B cell (primary cell): ENCODE measurements around the gene ZSWIM3. TPM values are rescaled to one million over a fixed set of nuclear protein-coding genes. Genes with fewer than 3 reads are reported as not detected.
A peak's percentile ranks its signal among the peaks of the same experiment; 100 is the strongest.

Experiments used
- ATAC-seq: fragments of 200-7000 bp; cut with Tn5 transposase; one replicate; pipeline ENCODE4 v1.10.0; 2021; ENCODE audit warnings: low read depth, mild to moderate bottlenecking, moderate number of reproducible peaks, moderate library complexity
- CTCF ChIA-PET: fragments of 350-600 bp; sonication (Branson Sonifier 250); formaldehyde crosslinking; loops from one replicate; lab custom pipeline; 2021; ENCODE audit warnings: antibody characterized with exemption, inconsistent platforms; lab: Charles Lee
- POLR2A ChIA-PET: fragments of 350-600 bp; sonication (Branson Sonifier 250); formaldehyde crosslinking; loops from one replicate; lab custom pipeline; 2021; ENCODE audit warnings: antibody characterized with exemption; lab: Charles Lee
- DNase-seq: peaks from one replicate; pipeline ENCODE4 v3.0.0; 2013
- H2AFZ ChIP-seq: 2 replicates; pipeline ENCODE4 v1.6.1; 2012; ENCODE audit warnings: mild to moderate bottlenecking, low read depth, low read length; ENCODE audit not compliant: insufficient read depth, poor library complexity, severe bottlenecking
- H3K27ac ChIP-seq, 2 donors: 1 replicate in 1 of 2; 2 replicates in 1 of 2; pipeline ENCODE4 v1.5.1; 2012 to 2013; ENCODE audit warnings: low read length in 2 of 2, mild to moderate bottlenecking in 2 of 2, moderate library complexity in 1 of 2
- H3K27me3 ChIP-seq, 4 experiments: fragments of 200-600 bp in 1 of 4; sonication (generic) in 1 of 4; replicated peaks in 1 of 4; 1 replicate in 2 of 4; 2 replicates in 2 of 4; pipeline versions ENCODE4 v1.6.1 to v1.7.0; 2013 to 2016; ENCODE audit warnings: low read length in 3 of 4, mild to moderate bottlenecking in 2 of 4, mixed read lengths in 1 of 4, moderate library complexity in 1 of 4; ENCODE audit not compliant: insufficient read depth in 4 of 4, control insufficient read depth in 3 of 4; ENCODE audit errors: control extremely low read depth in 1 of 4
- H3K36me3 ChIP-seq, 2 experiments: replicated peaks in 1 of 2; 1 replicate in 1 of 2; 2 replicates in 1 of 2; pipeline versions ENCODE4 v1.6.1 to v1.7.1; 2013; ENCODE audit warnings: low read length in 1 of 2; ENCODE audit not compliant: insufficient read depth in 2 of 2, control insufficient read depth in 1 of 2; ENCODE audit errors: control extremely low read depth in 1 of 2, extremely low read depth in 1 of 2
- H3K4me1 ChIP-seq, 2 donors: fragments of 200-600 bp in 1 of 2; sonication (generic) in 1 of 2; 1 replicate in 1 of 2; 2 replicates in 1 of 2; pipeline versions ENCODE4 v1.5.1 to v1.6.1; 2013 to 2017; ENCODE audit warnings: low read length in 2 of 2; ENCODE audit not compliant: control insufficient read depth in 2 of 2, insufficient read depth in 2 of 2
- H3K4me2 ChIP-seq: replicated peaks from 2 replicates; pipeline ENCODE3; 2012; ENCODE audit warnings: mild to moderate bottlenecking, low read depth, low read length; ENCODE audit not compliant: poor library complexity, severe bottlenecking
- H3K4me3 ChIP-seq, 5 experiments: fragments of 200-600 bp in 1 of 5; sonication (generic) in 1 of 5; 1 replicate in 3 of 5; 2 replicates in 2 of 5; pipeline versions ENCODE4 v1.5.1 to v1.7.0; 2011 to 2016; ENCODE audit warnings: low read length in 4 of 5, mild to moderate bottlenecking in 4 of 5, low read depth in 2 of 5, control low read depth in 1 of 5, moderate library complexity in 1 of 5; ENCODE audit not compliant: insufficient read depth in 1 of 5; ENCODE audit errors: control extremely low read depth in 1 of 5, extremely low read depth in 1 of 5
- H3K79me2 ChIP-seq: fragments of 200-600 bp; sonication (generic); one replicate; pipeline ENCODE4 v1.6.0; 2016; ENCODE audit warnings: low read length; ENCODE audit not compliant: control insufficient read depth, insufficient read depth
- H3K9ac ChIP-seq: fragments of 200-600 bp; sonication (generic); 2 replicates; pipeline ENCODE4 v1.6.1; 2017; ENCODE audit warnings: mild to moderate bottlenecking, low read length, moderate library complexity
- H3K9me3 ChIP-seq, 3 donors: one replicate each; pipeline versions ENCODE4 v1.6.1 to v1.7.1; 2013; ENCODE audit warnings: low read length in 2 of 3; ENCODE audit not compliant: control insufficient read depth in 2 of 3, insufficient read depth in 1 of 3; ENCODE audit errors: control extremely low read depth in 1 of 3
- H4K20me1 ChIP-seq: 2 replicates; pipeline ENCODE4 v1.6.0; 2012; ENCODE audit warnings: mild to moderate bottlenecking, low read length; ENCODE audit not compliant: insufficient read depth, control insufficient read depth, poor library complexity, severe bottlenecking
- H3K27ac Mint-ChIP-seq: one replicate; pipeline ENCODE4 v1.8.0; 2021; ENCODE audit warnings: mixed read lengths
- H3K27me3 Mint-ChIP-seq: one replicate; pipeline ENCODE4 v1.8.0; 2021; ENCODE audit warnings: mixed read lengths
- H3K4me1 Mint-ChIP-seq: one replicate; pipeline ENCODE4 v1.8.0; 2021; ENCODE audit warnings: mixed read lengths
- H3K4me3 Mint-ChIP-seq: one replicate; pipeline ENCODE4 v1.8.0; 2021; ENCODE audit warnings: mixed read lengths
- H3K9me3 Mint-ChIP-seq: one replicate; pipeline ENCODE4 v1.8.0; 2022; ENCODE audit warnings: mixed read lengths; ENCODE audit not compliant: insufficient read depth
- EZH2 ChIP-seq: IDR thresholded peaks from 2 replicates; pipeline ENCODE4 v1.6.1; 2012; ENCODE audit warnings: borderline replicate concordance, low read depth, mild to moderate bottlenecking, moderate library complexity, low read length; ENCODE audit not compliant: insufficient read depth, poor library complexity, severe bottlenecking
- WGBS: methylation state at CpG from one replicate; pipeline ENCODE4 v1.1.5; 2013; ENCODE audit warnings: missing lambda C conversion rate; ENCODE audit not compliant: insufficient coverage; 5-methylcytosine and 5-hydroxymethylcytosine counted together
- intact Hi-C: fragments of 100-400 bp; cut with micrococcal nuclease; formaldehyde crosslinking; loops from one replicate; pipeline ENCODE4 v1.10.0; 2022
- polyA plus RNA-seq: library from polyadenylated mRNA; depleted of rRNA; stranded (reverse); fragments of >200 nt; gene quantifications from 2 replicates; pipeline ENCODE4 v1.2.3, GENCODE V29; 2012
- total RNA-seq, 2 donors: library from RNA; stranded (reverse); fragments of 120-200 nt in 1 of 2; gene quantifications; 1 replicate in 1 of 2; 2 replicates in 1 of 2; pipeline versions ENCODE4 v1.2.3 to v1.2.4, GENCODE V29; 2013 to 2022
- TF ChIP-seq, protein P1 (sequence below): fragments of 200-600 bp; IDR thresholded peaks from one replicate; pipeline ENCODE4 v1.8.0; 2022; ENCODE audit warnings: antibody characterized with exemption, mild to moderate bottlenecking

The ZSWIM3 gene
- total and polyA plus RNA-seq, 2 donors (not counting 1 experiment from before 2014, with no cell fraction given): 4.0 to 7.1 TPM

DNA sequence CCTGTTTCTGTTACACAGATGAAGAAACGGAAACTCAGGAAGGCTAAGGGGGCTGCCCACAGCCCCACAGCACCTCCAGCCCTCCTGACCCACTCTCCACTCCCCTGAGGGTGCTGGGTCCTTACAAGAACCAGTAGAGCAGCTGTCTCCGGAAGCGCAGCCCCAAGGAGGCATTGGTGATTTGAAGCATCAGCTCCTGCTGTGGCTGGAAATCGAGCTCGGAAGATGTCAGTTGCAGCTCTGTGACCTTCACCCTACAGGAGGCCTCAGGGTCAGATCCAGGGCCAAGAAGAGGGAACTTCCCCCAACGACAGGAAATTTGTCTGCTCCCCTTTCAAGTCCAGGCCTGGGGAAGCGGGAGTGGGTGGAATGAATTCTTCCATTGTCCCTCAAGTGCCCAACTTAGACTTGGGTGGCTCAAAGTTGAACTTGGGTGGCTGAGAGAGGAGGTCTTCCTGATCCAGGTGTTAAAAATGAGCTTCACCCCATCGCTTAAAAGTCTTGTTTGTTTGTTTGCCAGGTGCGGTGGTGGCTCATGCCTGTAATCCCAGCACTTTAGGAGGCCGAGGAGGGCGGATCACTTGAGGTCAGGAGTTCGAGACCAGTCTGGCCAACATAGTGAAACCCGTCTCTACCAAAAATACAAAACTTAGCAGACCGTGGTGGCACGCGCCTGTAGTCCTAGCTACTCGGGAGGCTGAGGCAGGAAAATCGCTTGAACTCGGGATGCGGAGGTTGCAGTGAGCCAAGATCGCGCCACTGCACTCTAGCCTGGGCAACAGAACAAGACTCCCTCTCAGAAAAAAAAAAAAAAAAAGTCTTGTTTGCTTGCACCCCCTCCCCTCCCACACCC, 52.6 kb downstream of the ZSWIM3 start:
- Mint-ChIP-seq H3K27ac (peak overlapping the region; percentile 28), H3K4me3 (peak overlapping the region; percentile 94), H3K9me3 (no peaks in the 10 kb centered on the region), H3K27me3 (peaks cover 7% of the 10 kb centered on the region), H3K4me1 (peaks cover 20% of the 10 kb centered on the region)
- no peak overlapping the region for H3K27ac ChIP-seq
- H3K4me2 ChIP-seq: peak overlapping the region; percentile 92
- no peaks in the 10 kb centered on the region for H3K36me3 ChIP-seq
- no peak for TF ChIP-seq EZH2
- TF ChIP-seq, protein P1, sequence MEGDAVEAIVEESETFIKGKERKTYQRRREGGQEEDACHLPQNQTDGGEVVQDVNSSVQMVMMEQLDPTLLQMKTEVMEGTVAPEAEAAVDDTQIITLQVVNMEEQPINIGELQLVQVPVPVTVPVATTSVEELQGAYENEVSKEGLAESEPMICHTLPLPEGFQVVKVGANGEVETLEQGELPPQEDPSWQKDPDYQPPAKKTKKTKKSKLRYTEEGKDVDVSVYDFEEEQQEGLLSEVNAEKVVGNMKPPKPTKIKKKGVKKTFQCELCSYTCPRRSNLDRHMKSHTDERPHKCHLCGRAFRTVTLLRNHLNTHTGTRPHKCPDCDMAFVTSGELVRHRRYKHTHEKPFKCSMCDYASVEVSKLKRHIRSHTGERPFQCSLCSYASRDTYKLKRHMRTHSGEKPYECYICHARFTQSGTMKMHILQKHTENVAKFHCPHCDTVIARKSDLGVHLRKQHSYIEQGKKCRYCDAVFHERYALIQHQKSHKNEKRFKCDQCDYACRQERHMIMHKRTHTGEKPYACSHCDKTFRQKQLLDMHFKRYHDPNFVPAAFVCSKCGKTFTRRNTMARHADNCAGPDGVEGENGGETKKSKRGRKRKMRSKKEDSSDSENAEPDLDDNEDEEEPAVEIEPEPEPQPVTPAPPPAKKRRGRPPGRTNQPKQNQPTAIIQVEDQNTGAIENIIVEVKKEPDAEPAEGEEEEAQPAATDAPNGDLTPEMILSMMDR: no peak
- no peak for ATAC-seq
- H3K9ac ChIP-seq: peak overlapping the region; percentile 69
- WGBS: 96% methylated on average over 20 of the region's 22 CpGs
- ChIA-PET POLR2A (interaction anchor here (0.6 to 3.8 kb wide), 10 partner anchors 11 to 240 kb away, joined by 3 to 21 read pairs (median 4); partner anchors contain the start of genes CTSA, NEURL2, PCIF1 and ZNF335), CTCF (interaction anchor here (0.7 to 1.7 kb wide), 3 partner anchors 20 to 111 kb away, joined by 3 to 8 read pairs (median 4); no protein-coding TSS in a partner anchor)
- peak overlapping the region; percentile 89 for H2AFZ ChIP-seq
- H3K4me3 ChIP-seq: peak overlapping the region in 4 of 5 experiments; percentile 37 to 65 (median 60)
- no peaks in the 10 kb centered on the region for H3K79me2 ChIP-seq
- peaks cover 0 to 18% (median 8%) of the 10 kb centered on the region in 4 experiments for H3K27me3 ChIP-seq
- intact Hi-C loops: no loop called here
- no peak for DNase-seq
- H3K9me3 ChIP-seq: peaks cover 0 to 11% (median 0%) of the 10 kb centered on the region in 3 donors
- no peaks in the 10 kb centered on the region for H4K20me1 ChIP-seq
- peaks cover 14 to 22% of the 10 kb centered on the region in 2 donors for H3K4me1 ChIP-seq
